Measurements from ENCODE around the gene ROCK1. TPM values are rescaled to one million over a fixed set of nuclear protein-coding genes. Genes with fewer than 3 reads are reported as not detected.

The ROCK1 gene
- total RNA-seq, 1 donor from 2014 or later = 47.9 TPM

- DNase-seq = no peak
Measured at GRCh38 chr18:21105936-21106335, 5.7 kb downstream of the ROCK1 start.

GRCh38 chr18:21101172-21101571 is 10.4 kb downstream of the ROCK1 start:
- DNase-seq = no peak

- DNase-seq = no peak
Measured at GRCh38 chr18:21100678-21101077, 10.9 kb downstream of the ROCK1 start.

- no peak for DNase-seq
Measured at GRCh38 chr18:21100146-21100545, 11.5 kb downstream of the ROCK1 start.

GRCh38 chr18:21099442-21099841 is 12.2 kb downstream of the ROCK1 start:
- DNase-seq = no peak

- DNase-seq = no peak
Measured at GRCh38 chr18:21096760-21097159, 14.9 kb downstream of the ROCK1 start.

GRCh38 chr18:21093133-21093532 is 18.5 kb downstream of the ROCK1 start:
- DNase-seq = no peak

- DNase-seq = no peak
Measured at GRCh38 chr18:21090680-21091079, 20.9 kb downstream of the ROCK1 start.

- DNase-seq = no peak
Measured at GRCh38 chr18:21085579-21086166, 25.9 kb downstream of the ROCK1 start.

- no peak for DNase-seq
Measured at GRCh38 chr18:21084511-21085078, 27.0 kb downstream of the ROCK1 start.

- DNase-seq = no peak
Measured at GRCh38 chr18:21083017-21083416, 28.6 kb downstream of the ROCK1 start.

- no peak for DNase-seq
Measured at GRCh38 chr18:21081426-21081825, 30.2 kb downstream of the ROCK1 start.

- DNase-seq = no peak
Measured at GRCh38 chr18:21080576-21080975, 31.0 kb downstream of the ROCK1 start.

GRCh38 chr18:21074336-21075323 is 37.0 kb downstream of the ROCK1 start:
- no peak for DNase-seq

- DNase-seq = no peak
Measured at GRCh38 chr18:21073180-21073579, 38.4 kb downstream of the ROCK1 start.

- DNase-seq = no peak
Measured at GRCh38 chr18:21071071-21071470, 40.5 kb downstream of the ROCK1 start.

GRCh38 chr18:21069468-21069867 is 42.1 kb downstream of the ROCK1 start:
- no peak for DNase-seq

- DNase-seq = no peak
Measured at GRCh38 chr18:21064347-21064746, 47.3 kb downstream of the ROCK1 start.

- no peak for DNase-seq
Measured at GRCh38 chr18:21063011-21063410, 48.6 kb downstream of the ROCK1 start.

- DNase-seq = no peak
Measured at GRCh38 chr18:21057112-21057511, 54.5 kb downstream of the ROCK1 start.

GRCh38 chr18:21056545-21056944 is 55.1 kb downstream of the ROCK1 start:
- DNase-seq = no peak

- no peak for DNase-seq
Measured at GRCh38 chr18:21054252-21054821, 57.3 kb downstream of the ROCK1 start.

GRCh38 chr18:21053127-21053526 is 58.5 kb downstream of the ROCK1 start:
- DNase-seq = no peak

Measured in occipital lobe (tissue), 2 donors.